HG03064 (cell line): ENCODE results near the gene REC8.
"Not testable (repeated sequence)": the region's sequence is repeated elsewhere in the genome, so short reads cannot be mapped to it uniquely, and the experiment has no call there.

ENCODE experiments used
- ATAC-seq: cut with Tn5 transposase; IDR thresholded peaks from one replicate; pipeline ENCODE4 v1.9.1; 2021; ENCODE audit warnings: low read depth; ENCODE audit not compliant: unreplicated experiment

The REC8 gene

GRCh38 chr14:24198814-24199524 is 27.1 kb downstream of the REC8 start:
- no peak for ATAC-seq

- not testable (repeated sequence) for ATAC-seq
Observed at GRCh38 chr14:24202538-24202937, 30.7 kb downstream of the REC8 start.

- not testable (repeated sequence) for ATAC-seq
Observed at GRCh38 chr14:24203249-24203886, 31.5 kb downstream of the REC8 start.

GRCh38 chr14:24204163-24205146 is 32.6 kb downstream of the REC8 start:
- ATAC-seq: no peak

GRCh38 chr14:24206260-24207103 is 34.6 kb downstream of the REC8 start:
- ATAC-seq: no peak

- no peak for ATAC-seq
Observed at GRCh38 chr14:24207104-24207551, 35.2 kb downstream of the REC8 start.

- no peak for ATAC-seq
Observed at GRCh38 chr14:24207625-24208024, 35.7 kb downstream of the REC8 start.

GRCh38 chr14:24211311-24211710 is 39.4 kb downstream of the REC8 start:
- no peak for ATAC-seq

GRCh38 chr14:24212924-24213865 is 41.3 kb downstream of the REC8 start, which contains the start of gene CHMP4A:
Gene CHMP4A, minus strand, starts transcription at chr14:24213488. Its CDS starts 49 bp downstream, at chr14:24213439.
- peak; percentile 70 for ATAC-seq

GRCh38 chr14:24213866-24214662 is 42.2 kb downstream of the REC8 start:
- no peak for ATAC-seq

GRCh38 chr14:24215495-24216344 is 43.8 kb downstream of the REC8 start, which contains the start of gene MDP1:
Gene MDP1, minus strand, starts transcription at chr14:24216066. Its CDS starts 111 bp downstream, at chr14:24215955.
- ATAC-seq: peak; percentile 65

GRCh38 chr14:24216345-24216699 is 44.4 kb downstream of the REC8 start:
- ATAC-seq: no peak

- not testable (repeated sequence) for ATAC-seq
Observed at GRCh38 chr14:24216876-24217275, 45.0 kb downstream of the REC8 start.

- ATAC-seq: no peak
Observed at GRCh38 chr14:24219080-24219479, 47.2 kb downstream of the REC8 start.

GRCh38 chr14:24219521-24219920 is 47.6 kb downstream of the REC8 start:
- ATAC-seq: no peak

- not testable (repeated sequence) for ATAC-seq
Observed at GRCh38 chr14:24222987-24223386, 51.1 kb downstream of the REC8 start.

GRCh38 chr14:24224618-24225071 is 52.8 kb downstream of the REC8 start:
- ATAC-seq: no peak
